T-helper 2 cell treated with Interferon-gamma antibody and Interleukin-4, amounts not matched to agents 100 ng/mL and 5 ng/mL, for 36 hours (primary cell): ENCODE results near the gene LAX1. TPM values are rescaled to one million over a fixed set of nuclear protein-coding genes. Genes with fewer than 3 reads are reported as not detected.
"Not testable (repeated sequence)": the region's sequence is repeated elsewhere in the genome, so short reads cannot be mapped to it uniquely, and the experiment has no call there.

ENCODE experiments used
- intact Hi-C: fragments of 100-400 bp; cut with micrococcal nuclease; formaldehyde crosslinking; loops from one replicate; pipeline ENCODE4 v1.15.1; 2023
- total RNA-seq: library from RNA; stranded (reverse); gene quantifications from 2 replicates; pipeline ENCODE4 v1.2.3, GENCODE V29; 2022

The LAX1 gene, protein sequence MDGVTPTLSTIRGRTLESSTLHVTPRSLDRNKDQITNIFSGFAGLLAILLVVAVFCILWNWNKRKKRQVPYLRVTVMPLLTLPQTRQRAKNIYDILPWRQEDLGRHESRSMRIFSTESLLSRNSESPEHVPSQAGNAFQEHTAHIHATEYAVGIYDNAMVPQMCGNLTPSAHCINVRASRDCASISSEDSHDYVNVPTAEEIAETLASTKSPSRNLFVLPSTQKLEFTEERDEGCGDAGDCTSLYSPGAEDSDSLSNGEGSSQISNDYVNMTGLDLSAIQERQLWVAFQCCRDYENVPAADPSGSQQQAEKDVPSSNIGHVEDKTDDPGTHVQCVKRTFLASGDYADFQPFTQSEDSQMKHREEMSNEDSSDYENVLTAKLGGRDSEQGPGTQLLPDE
- total RNA-seq, result 12.7 and 13.8 TPM in 2 replicates

DNA sequence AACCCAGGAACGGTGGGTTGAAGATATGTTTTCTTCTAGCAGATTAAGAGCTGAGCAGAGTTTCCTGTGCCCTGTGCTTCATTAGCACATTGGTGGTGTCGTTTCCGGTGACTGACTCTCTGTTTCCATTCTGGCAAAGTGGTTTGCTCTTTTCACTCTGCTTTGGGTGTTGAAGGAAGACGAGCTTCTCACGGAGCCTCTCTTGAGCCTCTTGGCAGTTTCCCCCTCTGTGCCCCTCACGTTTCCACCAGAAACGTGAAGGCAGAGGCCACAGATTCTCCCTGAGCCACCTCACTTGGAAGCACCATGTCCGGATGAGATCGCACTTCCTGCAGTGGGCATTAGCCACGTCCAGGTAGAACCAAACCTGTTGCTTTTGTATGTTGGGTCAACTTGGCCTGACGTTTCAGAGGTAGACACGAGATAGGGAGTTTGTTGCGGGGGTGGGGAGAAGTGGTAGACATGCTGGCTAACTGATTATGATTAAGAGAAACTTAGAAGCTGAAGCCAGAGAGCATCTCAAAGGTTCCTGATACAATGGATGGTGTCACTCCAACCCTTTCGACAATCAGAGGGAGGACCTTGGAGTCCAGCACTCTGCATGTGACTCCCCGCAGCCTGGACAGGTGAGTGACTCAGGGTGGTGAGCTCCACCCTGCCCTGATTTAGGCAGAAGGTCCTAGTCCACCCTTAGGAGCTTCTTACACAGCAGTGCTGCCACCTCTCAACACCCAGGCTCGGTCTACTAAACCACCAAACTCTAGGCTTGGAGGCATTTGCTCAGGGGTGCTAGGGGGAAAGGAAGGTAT lies at the start of gene LAX1:
TSS of gene LAX1 (plus strand) at position 155 of the 809 bp plus-strand sequence. CDS start at position 538, 383 bp downstream.
- intact Hi-C loops, result loop anchor here (1.0 to 5.0 kb wide), 6 partner anchors 21 to 1423 kb away; partner anchors contain the start of genes ATP2B4, UBE2T, ZBED6 and ZC3H11A

DNA sequence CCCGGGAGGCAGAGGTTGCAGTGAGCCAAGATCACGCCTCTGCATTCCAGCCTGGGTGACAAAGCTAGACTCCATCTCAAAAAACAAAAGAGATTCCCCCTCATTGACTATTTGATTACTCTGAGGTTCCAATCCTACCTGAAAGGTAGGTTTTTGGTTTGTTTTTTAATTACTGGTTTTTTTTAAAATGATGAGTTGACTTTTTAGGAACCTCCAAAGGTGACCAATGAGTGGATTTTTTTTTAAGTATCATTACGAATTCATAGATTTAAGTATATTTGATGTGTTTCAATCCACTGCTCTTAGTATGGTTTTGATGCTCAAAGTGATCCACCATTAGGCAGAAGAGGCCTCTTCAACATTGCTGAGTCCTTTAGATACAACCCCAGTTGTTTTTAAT lies 47.9 kb upstream of the LAX1 start:
- intact Hi-C loops, result no loop called here

DNA sequence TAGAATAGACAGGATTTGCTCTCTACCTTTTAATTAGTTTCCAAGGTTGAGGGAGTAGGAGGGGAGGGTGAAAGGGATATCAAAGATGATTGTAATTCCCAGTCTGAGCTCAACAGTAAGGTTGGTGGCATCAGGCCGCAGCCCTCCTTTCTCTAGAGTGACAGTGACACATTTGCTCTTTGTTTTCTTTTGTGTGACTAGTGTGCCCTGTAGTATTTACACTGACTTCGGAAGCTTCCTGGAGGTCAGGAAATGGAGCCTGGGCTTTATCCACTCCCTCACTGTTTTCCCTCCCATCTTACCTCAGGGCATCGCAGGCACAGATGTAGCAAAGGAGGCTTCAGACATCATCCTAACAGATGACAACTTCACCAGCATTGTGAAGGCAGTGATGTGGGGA lies 44.7 kb upstream of the LAX1 start:
- intact Hi-C loops, result no loop called here

DNA sequence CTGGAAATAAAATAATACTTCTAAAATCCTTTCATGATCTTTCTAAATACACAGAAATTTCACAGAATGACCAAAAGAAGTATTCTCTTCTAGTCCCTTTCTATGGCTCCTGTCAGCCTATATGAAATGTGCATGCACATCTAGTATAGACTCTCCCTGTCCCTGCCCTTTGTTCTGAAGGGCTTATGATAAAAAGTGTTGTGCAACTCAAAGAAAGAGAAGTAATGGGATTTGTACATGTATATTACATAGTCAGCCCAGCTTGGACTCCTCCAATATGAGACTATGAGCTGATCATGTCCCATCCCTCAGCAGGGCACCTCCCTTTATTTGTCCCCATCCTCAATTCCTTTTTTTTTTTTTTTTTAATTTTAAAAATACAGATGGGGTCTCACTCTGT lies 42.1 kb upstream of the LAX1 start:
- intact Hi-C loops, result no loop called here

DNA sequence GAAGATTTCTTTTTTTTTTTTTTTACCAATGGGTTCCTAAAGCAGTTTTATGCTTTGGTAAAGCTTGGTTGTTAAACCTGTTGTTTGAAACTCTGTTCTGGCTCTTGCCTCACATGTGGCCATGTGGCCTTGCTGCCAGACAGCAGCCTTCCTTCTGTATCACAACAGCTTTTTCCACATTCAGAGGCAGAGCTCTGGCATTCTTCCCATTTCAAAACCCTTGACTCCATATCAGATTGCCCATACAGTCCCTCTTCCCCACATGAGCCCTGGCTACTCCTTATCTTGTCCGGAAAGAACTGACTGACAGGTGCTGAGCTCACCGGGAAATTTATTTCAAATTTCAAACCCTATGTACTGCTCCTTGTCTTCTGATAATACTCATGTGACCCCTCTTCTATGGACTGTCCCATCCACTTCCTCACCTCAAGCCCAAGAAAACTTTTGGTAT lies 38.5 kb upstream of the LAX1 start:
- intact Hi-C loops, result no loop called here

DNA sequence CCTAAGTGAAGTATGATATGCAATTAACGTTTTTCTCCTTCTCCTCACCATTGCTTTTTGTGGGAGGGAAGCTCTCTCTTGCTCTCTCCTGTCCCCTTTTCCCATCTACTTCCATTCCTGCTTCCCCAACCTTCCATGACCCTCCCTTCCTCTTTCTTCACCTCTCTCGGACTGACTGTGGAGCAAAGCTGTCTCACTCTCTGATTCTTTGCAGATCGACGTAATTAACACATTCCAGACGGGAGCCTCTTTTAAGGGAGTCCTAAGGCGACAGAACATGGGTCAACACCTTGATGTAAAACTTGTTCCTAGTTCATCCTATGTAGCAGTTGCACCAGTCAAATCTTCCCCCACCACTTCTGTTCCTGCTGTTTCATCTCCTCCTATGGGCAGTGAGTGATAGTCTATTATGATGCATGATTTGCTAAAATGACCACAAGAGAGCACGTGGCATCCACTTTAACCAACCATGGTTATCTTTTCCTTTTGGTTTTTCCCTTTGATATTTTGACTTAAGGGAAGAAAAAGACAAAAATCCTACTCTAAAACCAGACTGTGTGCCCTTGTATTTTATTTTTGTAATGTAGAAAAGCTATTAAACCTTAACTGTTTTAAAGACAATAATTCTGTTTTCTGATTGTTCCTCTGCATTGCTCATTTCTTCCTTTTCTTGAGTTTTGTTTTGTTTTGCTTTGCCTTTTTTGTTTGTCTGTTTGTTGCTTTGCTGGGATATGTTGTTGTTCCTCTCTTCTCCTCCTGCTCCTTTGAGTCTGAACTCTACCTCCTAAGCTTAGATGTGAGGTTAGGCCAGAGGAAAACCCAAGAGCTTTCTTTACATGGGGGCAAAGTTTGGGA lies 31.7 kb upstream of the LAX1 start:
- intact Hi-C loops, result no loop called here

DNA sequence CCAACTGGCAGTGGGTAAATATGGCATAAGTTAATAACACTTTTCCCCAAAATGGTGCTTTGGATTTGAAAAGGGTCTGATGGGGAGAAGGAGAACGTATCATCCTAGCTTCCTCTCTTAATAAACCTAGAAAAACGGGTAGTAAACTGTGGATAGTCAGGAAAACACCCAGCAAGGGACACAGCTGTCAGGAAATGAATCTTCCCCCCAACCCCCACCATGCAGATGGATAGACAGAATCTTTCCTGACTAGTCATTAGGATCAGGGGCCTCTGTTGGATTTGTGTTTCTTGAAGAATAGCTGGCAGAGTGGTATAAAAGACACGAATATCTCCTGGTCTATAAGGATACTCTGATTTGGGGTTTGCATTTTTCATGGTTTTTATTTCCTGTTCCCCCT lies 22.5 kb upstream of the LAX1 start:
- intact Hi-C loops, result loop anchor here (10.0 kb wide), 1 partner anchor 52 kb away; the partner anchor contains the start of genes ZBED6 and ZC3H11A

DNA sequence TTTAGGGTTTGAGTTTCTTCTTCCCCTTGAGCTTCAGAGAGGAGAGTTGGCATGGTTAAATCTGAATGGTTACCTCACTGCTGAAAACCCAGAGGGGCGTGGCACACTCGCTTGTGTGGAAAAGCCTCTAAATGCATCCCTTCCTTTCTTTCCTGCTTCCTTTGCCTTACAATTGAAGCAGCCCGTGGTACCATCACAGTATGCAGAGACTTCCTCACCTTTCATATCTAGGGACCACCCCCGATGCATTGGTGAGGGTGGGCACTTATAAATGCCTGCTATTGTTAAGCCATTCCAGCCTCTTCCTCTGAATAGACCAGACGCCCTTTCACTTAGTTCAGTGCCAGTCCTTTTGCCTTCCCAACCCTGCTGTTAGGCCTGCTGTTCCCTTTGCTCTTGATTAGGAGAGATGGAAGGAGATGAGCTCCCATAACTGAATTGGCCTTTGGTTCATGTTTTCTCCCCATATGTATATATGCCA lies 21.9 kb upstream of the LAX1 start:
- intact Hi-C loops, result loop anchor here (10.0 kb wide), 1 partner anchor 52 kb away; the partner anchor contains the start of genes ZBED6 and ZC3H11A

DNA sequence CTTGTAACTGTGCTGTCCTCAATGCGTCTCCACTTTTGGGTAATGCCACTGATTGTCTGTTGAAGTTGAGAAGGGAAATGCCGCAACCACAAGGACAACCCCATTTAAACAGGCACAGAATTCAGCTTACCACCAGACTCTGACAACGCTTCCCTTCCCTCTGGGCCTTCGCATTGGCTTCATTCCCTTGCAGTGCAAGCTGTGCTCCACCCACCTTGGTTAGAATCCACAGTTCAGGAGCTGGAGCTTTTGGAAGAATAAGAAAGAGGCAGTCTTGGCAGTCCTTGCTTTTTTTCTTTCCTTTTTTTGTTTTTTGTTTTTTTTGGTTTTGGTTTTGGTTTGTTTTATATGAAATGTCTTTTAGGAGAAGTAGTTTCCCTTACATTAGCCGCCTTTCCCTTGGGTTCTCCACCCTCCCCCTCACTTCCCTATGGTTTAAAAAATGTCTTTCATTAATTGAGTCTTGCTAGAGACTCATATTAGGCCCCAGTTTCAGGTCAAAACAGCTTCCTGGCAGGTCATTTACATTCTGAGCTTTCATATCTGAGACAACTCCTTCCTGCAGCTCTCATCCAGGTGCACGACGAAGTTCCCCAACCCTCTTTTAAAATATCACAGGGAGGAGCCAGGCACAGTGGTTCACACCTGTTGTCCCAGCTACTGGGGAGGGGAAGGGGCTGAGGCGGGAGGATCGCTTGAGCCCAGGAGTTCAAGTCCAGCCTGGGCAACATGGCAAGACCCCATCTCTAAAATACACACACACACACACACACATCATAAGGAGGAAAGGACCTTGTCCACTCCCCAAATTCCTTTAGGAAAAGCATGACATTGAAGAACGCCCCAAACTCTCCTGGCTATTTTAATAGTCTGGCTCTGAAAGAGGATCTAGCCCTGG lies 20.7 kb upstream of the LAX1 start:
- intact Hi-C loops, result loop anchor here (1.0 to 10.0 kb wide), 2 partner anchors 21 to 50 kb away; partner anchors contain the start of genes LAX1, ZBED6 and ZC3H11A

DNA sequence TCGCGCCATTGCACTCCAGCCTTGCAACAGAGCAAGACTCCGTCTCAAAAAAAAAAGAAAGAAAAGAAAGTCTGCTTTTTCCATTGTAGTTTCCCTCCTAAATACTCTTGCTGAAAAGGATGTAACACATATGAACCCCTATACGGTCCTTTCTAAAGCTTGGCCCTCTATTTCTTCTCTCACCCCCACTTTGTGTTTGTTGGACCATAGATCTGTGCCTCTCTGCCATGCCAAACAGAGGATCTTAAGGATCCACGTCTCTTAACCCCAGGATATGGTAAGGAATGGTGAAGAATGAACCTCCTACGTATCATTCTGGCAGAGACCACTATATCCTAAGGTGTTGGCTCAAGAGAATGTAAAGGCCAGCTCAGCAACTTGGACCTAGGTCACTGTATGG lies 18.7 kb upstream of the LAX1 start:
- intact Hi-C loops, result loop anchor here (10.0 kb wide), 1 partner anchor 49 kb away; the partner anchor contains the start of genes ZBED6 and ZC3H11A

DNA sequence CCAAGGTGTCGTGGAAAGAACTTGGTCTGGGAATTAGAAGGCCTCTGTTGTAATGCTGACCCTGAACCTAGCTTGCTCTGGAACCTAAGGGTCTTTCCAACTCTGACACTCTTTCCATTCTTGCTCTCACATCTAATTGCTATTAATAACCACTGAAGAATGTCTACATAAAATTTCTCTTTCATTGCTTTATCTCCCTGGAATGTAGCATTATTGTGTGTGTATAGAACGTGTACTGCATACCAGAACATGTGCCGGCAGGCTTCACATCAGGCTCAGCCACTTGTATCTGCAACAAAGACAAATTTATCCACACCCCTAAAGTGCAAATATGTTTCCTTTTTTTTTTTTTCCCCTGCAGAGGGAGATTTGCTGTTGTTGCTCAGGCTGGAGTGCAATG lies 13.9 kb upstream of the LAX1 start:
- intact Hi-C loops, result no loop called here

DNA sequence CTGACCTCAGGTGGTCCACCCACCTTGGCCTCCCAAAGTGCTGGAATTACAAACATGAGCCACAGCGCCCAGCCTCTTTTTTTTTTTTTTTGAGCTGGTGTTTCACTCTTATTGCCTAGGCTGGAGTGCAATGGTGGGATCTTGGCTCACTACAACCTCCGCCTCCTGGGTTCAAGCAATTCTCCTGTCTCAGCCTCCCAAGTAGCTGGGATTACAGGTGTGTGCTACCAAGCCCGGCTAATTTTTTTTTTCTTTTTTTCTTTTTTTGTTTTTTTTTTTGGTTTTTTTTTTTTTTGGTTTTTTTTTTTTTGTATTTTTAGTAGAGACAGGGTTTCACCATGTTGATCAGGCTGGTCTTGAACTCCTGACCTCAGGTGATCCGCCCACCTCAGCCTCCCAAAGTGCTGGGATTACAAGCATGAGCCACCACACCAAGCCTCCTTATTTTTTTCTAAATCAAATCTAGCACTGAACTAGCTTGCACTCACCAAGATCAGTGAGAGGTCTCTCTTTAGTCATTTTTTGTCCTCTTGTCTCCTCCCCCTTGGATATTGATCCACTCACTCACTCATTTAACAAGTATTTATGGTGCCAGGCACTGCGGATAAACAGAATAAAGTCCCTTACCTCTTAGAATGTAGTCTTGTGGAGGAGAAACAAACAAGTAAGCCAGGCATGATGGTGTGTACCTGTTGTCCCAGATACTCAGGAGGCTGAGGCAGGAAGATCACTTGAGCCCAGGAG lies 13.2 kb upstream of the LAX1 start:
- intact Hi-C loops, result not testable (repeated sequence)

DNA sequence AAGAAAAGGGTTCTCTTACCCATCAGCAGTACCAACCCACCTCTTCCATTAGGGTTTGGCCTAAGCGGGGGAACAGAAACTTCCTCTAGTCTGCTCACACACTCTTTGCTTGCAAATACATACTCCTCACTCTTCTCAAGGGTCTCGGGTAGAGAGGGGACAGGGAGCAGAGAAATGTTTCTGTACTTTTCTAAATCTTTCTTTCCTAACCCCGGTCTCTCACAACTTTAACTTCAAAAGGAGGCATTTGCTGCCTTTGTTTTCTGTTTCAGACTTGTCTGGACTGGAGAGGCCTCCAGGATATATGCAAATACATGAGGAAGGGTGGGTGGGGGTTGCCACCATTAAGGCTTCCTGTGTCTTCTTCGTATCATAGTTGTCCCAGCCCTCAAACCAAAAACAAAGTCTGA lies 10.5 kb upstream of the LAX1 start:
- intact Hi-C loops, result no loop called here

DNA sequence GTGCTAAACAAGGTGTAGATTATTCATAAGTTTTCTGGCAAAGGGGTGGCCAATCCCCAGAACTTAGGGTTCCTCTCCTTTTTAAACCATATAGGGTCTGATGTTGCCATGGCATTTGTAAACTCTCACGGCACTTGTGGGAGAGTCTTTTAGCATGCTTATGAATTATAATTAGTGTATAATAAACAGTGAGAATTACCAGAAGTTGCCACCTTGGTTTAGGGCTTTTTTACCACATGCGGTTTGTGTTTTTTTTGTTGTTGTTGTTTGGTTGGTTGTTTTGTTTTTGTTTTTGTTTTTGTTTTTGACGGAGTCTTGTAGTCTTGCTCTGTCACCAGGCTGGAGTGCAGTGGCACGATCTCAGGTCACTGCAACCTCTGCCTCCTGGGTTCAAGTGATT lies 8.9 kb upstream of the LAX1 start:
- intact Hi-C loops, result no loop called here

DNA sequence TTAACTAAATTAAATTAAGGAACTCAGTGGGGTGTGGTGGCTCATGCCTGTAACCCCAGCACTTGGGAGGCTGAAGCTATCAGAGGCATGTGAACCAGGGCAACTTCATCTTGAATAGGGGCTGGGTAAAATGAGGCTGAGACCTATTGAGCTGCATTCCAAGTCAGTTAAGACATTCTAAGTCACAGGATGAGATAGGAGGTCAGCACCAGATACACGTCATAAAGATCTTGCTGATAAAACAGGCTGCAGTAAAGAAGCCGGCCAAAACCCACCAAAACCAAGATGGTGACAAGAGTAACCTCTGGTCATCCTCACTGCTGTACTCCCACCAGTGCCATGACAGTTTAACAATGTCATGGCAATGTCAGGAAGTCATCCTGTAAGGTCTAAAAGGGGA lies 6.2 kb upstream of the LAX1 start:
- intact Hi-C loops, result not testable (repeated sequence)

DNA sequence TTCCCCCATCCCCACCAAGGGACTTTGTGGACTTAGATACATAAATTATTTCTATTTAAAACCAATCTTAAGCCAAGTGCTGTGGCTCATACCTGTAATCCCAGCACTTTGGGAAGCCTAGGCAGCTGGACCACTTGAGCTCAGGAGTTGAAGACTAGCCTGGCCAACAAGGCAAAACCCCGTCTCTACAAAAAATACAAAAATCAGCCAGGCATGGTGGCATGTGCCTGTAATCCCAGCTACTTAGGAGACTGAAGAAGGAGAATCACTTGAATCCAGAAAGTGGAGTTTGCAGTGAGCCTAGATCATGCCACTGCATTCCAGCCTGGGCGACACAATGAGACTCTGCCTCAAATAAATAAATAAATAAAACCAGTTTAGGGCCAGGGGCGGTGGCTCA lies 4.5 kb upstream of the LAX1 start:
- intact Hi-C loops, result no loop called here

DNA sequence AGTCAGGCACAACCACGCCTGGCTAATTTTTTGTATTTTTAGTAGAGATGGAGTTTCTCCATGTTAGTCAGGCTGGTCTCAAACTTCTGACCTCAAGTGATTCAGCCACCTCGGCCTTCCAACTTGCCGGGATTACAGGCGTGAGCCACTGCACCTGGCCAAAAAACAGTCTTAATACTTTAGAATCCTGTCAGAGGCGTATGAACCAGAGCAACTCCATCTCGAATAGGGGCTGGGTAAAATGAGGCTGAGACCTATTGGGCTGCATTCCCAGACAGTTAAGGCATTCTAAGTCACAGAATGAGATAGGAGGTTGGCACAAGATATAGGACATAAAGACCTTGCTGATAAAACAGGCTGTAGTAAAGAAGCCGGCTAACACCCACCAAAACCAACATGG lies 3.0 kb upstream of the LAX1 start:
- intact Hi-C loops, result not testable (repeated sequence)

DNA sequence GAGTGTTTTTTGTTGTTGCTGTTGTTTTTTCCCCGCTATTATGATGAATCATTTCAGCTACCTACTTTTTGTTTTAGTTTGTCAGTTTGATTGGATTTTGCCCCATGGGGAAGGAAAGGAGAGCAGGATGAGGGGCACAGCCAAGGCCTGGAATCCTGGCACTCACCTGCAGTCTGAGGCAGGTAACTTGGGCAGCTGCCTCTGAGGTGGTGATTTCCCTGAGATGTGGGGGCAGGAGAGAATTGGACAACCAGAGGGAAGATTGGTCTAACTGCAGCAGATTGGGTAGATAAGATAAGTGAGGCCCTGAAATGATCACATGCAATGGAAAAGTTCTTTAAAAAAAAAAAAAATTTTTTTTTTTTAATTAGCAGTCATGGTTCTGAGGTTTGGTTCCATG lies 1.5 kb upstream of the LAX1 start:
- intact Hi-C loops, result no loop called here
